Measurements from ENCODE around the gene ESRRA.

GRCh38 chr11:64321533-64321932, 16.2 kb downstream of the ESRRA start:
- TF ChIP-seq CTCF (conservative IDR thresholded peaks at IDR 0.05; ENCODE audit: low read depth, low read length) (no peak), EZH2phosphoT487 (IDR thresholded peaks at IDR 0.05; ENCODE audit: borderline replicate concordance, low read length) (no peak)
